HEK293 (cell line): Measurements from ENCODE around the gene DVL1.

Experiments used
- CTCF ChIA-PET: fragments of 350-600 bp; formaldehyde crosslinking; extraction: SDS; loops from one replicate; lab custom pipeline; 2021; ENCODE audit warnings: antibody characterized with exemption; lab: Yijun Ruan, JAX
- POLR2A ChIA-PET: fragments of 300-600 bp; formaldehyde crosslinking; extraction: SDS; loops from one replicate; lab custom pipeline; 2020; ENCODE audit warnings: antibody characterized with exemption, inconsistent platforms; lab: Yijun Ruan, JAX
- H3K27ac ChIP-seq: fragments of 200-500 bp; sonication (Bioruptor generic); 2 replicates; pipeline ENCODE4 v1.5.1; 2014; ENCODE audit warnings: low read depth, low read length, control low read depth, inconsistent platforms; ENCODE audit errors: extremely low read depth
- H3K36me3 ChIP-seq, 2 experiments: fragments of 200-500 bp in 1 of 2; sonication (Bioruptor generic) in 1 of 2; 1 replicate in 1 of 2; 2 replicates in 1 of 2; pipeline ENCODE4 v1.5.1; 2014 to 2017; ENCODE audit warnings: inconsistent platforms in 2 of 2, low read length in 2 of 2; ENCODE audit not compliant: control insufficient read depth in 2 of 2, insufficient read depth in 1 of 2
- H3K4me1 ChIP-seq: fragments of 200-500 bp; sonication (Bioruptor generic); 2 replicates; pipeline ENCODE4 v1.5.1; 2014; ENCODE audit warnings: mild to moderate bottlenecking, low read length, inconsistent platforms; ENCODE audit not compliant: control insufficient read depth, insufficient read depth
- H3K4me3 ChIP-seq: 2 replicates; pipeline ENCODE4 v1.5.1; 2011; ENCODE audit warnings: low read depth, mild to moderate bottlenecking, control low read depth, low read length, moderate library complexity
- H3K9me3 ChIP-seq: fragments of 200-500 bp; sonication (Bioruptor generic); 2 replicates; pipeline ENCODE4 v1.5.1; 2014; ENCODE audit warnings: low read depth, low read length, inconsistent platforms; ENCODE audit not compliant: control insufficient read depth, insufficient read depth
- BCL11B ChIP-seq: fragments of 450-650 bp; formaldehyde crosslinking; IDR thresholded peaks from 2 replicates; pipeline ENCODE4 v1.5.1; 2016; ENCODE audit warnings: low read depth, missing biosample characterization, missing genetic modification characterization
- EGR2 ChIP-seq: fragments of 450-650 bp; formaldehyde crosslinking; IDR thresholded peaks from 2 replicates; pipeline ENCODE4 v1.5.1; 2016; ENCODE audit warnings: low read depth, missing biosample characterization, missing genetic modification characterization
- HOXA7 ChIP-seq: sonication (generic); formaldehyde crosslinking; IDR thresholded peaks from 2 replicates; pipeline ENCODE4 v1.8.1; 2022; ENCODE audit warnings: missing genetic modification reagents, borderline replicate concordance
- KLF1 ChIP-seq: fragments of 450-650 bp; formaldehyde crosslinking; IDR thresholded peaks from 2 replicates; pipeline ENCODE4 v1.5.1; 2016; ENCODE audit warnings: missing biosample characterization, missing genetic modification characterization
- KLF8 ChIP-seq: fragments of 450-650 bp; formaldehyde crosslinking; IDR thresholded peaks from 2 replicates; pipeline ENCODE4 v1.5.1; 2016; ENCODE audit warnings: missing biosample characterization, missing genetic modification characterization
- SCRT1 ChIP-seq: fragments of 450-650 bp; formaldehyde crosslinking; IDR thresholded peaks from 2 replicates; pipeline ENCODE4 v1.5.1; 2016; ENCODE audit warnings: missing biosample characterization, missing genetic modification characterization, borderline replicate concordance
- SP2 ChIP-seq: fragments of 450-650 bp; formaldehyde crosslinking; IDR thresholded peaks from 2 replicates; pipeline ENCODE4 v1.5.1; 2016; ENCODE audit warnings: missing biosample characterization, missing genetic modification characterization
- SP3 ChIP-seq: fragments of 450-650 bp; formaldehyde crosslinking; IDR thresholded peaks from 2 replicates; pipeline ENCODE4 v1.5.1; 2016; ENCODE audit warnings: missing biosample characterization, missing genetic modification characterization
- ZBTB7A ChIP-seq: fragments of 450-650 bp; formaldehyde crosslinking; IDR thresholded peaks from 2 replicates; pipeline ENCODE4 v1.5.1; 2016; ENCODE audit warnings: low read depth, missing biosample characterization, missing genetic modification characterization
- ZNF10 ChIP-seq: fragments of 450-650 bp; formaldehyde crosslinking; IDR thresholded peaks from 2 replicates; pipeline ENCODE4 v1.5.1; 2017; ENCODE audit warnings: missing biosample characterization, missing genetic modification characterization
- ZNF112 ChIP-seq: fragments of 450-650 bp; formaldehyde crosslinking; IDR thresholded peaks from 2 replicates; pipeline ENCODE4 v1.5.0; 2017; ENCODE audit warnings: missing biosample characterization, missing genetic modification characterization
- ZNF175 ChIP-seq: fragments of 450-650 bp; formaldehyde crosslinking; IDR thresholded peaks from 2 replicates; pipeline ENCODE4 v1.5.1; 2016; ENCODE audit warnings: missing biosample characterization, missing genetic modification characterization
- ZNF561 ChIP-seq: fragments of 450-650 bp; IDR thresholded peaks from 2 replicates; pipeline ENCODE4 v1.5.1; 2018; ENCODE audit warnings: missing biosample characterization, missing genetic modification characterization, borderline replicate concordance
- ZNF664 ChIP-seq: fragments of 450-650 bp; formaldehyde crosslinking; IDR thresholded peaks from 2 replicates; pipeline ENCODE4 v1.5.1; 2016; ENCODE audit warnings: missing biosample characterization, missing genetic modification characterization
- ZNF670 ChIP-seq: fragments of 450-650 bp; formaldehyde crosslinking; IDR thresholded peaks from 2 replicates; pipeline ENCODE4 v1.5.1; 2016; ENCODE audit warnings: missing biosample characterization, missing genetic modification characterization, low read depth
- ZNF76 ChIP-seq: fragments of 450-650 bp; formaldehyde crosslinking; IDR thresholded peaks from 2 replicates; pipeline ENCODE4; 2016; ENCODE audit warnings: low read depth, missing biosample characterization, missing genetic modification characterization, borderline replicate concordance
- TF ChIP-seq, protein P1 (sequence below): fragments of 450-650 bp; formaldehyde crosslinking; IDR thresholded peaks from 2 replicates; pipeline ENCODE4 v1.5.1; 2016; ENCODE audit warnings: missing biosample characterization, missing genetic modification characterization, borderline replicate concordance
- TF ChIP-seq, protein P2 (sequence below): fragments of 450-650 bp; formaldehyde crosslinking; IDR thresholded peaks from 2 replicates; pipeline ENCODE4 v1.5.1; 2017; ENCODE audit warnings: missing biosample characterization, missing genetic modification characterization
- TF ChIP-seq, protein P3 (sequence below): fragments of 450-650 bp; formaldehyde crosslinking; IDR thresholded peaks from 2 replicates; pipeline ENCODE4 v1.5.1; 2016; ENCODE audit warnings: missing biosample characterization, missing genetic modification characterization, borderline replicate concordance

Gene DVL1

DNA sequence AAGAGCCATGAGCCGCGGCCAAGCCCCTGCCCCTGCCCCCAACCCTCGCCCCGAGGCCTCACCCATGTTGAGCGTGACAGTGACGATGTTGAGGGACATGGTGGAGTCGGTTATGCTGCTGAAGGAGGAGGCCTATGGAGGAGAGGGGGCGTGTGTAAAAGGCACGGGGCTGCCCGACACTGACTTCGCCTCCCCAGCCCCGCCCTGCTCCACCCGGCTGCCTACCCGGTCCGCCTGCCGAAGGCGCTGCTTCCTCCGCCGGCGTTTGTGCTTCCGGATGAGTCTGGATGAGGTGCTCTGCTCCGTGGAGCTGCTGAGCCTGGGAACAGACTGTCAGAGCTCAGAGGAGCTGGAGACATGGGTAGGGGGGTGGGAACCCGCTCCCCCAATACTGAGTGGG, 9.0 kb downstream of the DVL1 start:
- H3K9me3 ChIP-seq: no peaks in the 10 kb centered on the region
- TF ChIP-seq KLF8 (tag by site-specific recombination) (0 out of 2 replicates have a peak, but pooled peaks have one; percentile 34), KLF1 (tag by site-specific recombination) (peak; percentile 75), HOXA7 (CRISPR knock-in tag) (no peak), ZNF10 (tag by site-specific recombination) (no peak), SP2 (tag by site-specific recombination) (0 out of 2 replicates have a peak, but pooled peaks have one; percentile 12)
- H3K27ac ChIP-seq: no peak overlapping the region
- no peak overlapping the region for H3K4me3 ChIP-seq
- peaks cover 0 to 79% of the 10 kb centered on the region in 2 experiments; a peak in 2 of 3 replicates for H3K36me3 ChIP-seq
- H3K4me1 ChIP-seq: no peaks in the 10 kb centered on the region; the same call in 1 of the 2 replicates
- ChIA-PET POLR2A (no interaction called here), CTCF (no interaction called here)

DNA sequence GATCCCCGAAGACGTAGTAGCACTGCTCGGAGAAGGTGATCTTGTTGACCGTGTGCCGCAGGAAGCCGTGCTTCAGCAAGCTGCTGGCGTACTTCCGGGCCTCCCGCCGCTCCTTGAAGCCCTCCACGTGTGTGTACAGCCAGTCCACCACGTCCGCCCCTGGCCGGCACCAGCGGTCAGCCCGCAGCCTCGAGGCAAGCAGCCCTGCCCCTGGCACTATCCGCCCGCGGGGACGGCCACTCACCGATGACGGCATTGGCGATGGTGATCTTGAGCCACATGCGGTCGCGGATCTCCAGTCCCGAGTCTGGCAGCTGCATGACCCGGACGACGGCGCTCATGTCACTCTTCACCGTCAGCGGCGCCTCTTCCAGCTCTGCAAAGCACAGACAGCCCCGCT, 10.9 kb downstream of the DVL1 start:
- CTCF ChIA-PET: interaction anchor here (0.6 kb wide), 1 partner anchor 276 kb away, joined by 3 read pairs; no protein-coding TSS in a partner anchor
- Histone ChIP-seq H3K4me1 (no peaks in the 10 kb centered on the region), H3K36me3 (peaks cover 0 to 86% of the 10 kb centered on the region in 2 experiments; a peak in 2 of 3 replicates), H3K9me3 (no peaks in the 10 kb centered on the region), H3K27ac (no peak overlapping the region), H3K4me3 (no peak overlapping the region)
- no peak for TF ChIP-seq ZNF76
- TF ChIP-seq SCRT1 (tag by site-specific recombination): no peak
- TF ChIP-seq ZNF561 (tag by site-specific recombination): no peak
- 0 out of 2 replicates have a peak, but pooled peaks have one; percentile 30 for TF ChIP-seq BCL11B (tag by site-specific recombination)
- no peak for TF ChIP-seq SP3 (tag by site-specific recombination)
- no peak for TF ChIP-seq ZBTB7A (tag by site-specific recombination)
- no peak for TF ChIP-seq KLF1 (tag by site-specific recombination)
- TF ChIP-seq, protein P1, sequence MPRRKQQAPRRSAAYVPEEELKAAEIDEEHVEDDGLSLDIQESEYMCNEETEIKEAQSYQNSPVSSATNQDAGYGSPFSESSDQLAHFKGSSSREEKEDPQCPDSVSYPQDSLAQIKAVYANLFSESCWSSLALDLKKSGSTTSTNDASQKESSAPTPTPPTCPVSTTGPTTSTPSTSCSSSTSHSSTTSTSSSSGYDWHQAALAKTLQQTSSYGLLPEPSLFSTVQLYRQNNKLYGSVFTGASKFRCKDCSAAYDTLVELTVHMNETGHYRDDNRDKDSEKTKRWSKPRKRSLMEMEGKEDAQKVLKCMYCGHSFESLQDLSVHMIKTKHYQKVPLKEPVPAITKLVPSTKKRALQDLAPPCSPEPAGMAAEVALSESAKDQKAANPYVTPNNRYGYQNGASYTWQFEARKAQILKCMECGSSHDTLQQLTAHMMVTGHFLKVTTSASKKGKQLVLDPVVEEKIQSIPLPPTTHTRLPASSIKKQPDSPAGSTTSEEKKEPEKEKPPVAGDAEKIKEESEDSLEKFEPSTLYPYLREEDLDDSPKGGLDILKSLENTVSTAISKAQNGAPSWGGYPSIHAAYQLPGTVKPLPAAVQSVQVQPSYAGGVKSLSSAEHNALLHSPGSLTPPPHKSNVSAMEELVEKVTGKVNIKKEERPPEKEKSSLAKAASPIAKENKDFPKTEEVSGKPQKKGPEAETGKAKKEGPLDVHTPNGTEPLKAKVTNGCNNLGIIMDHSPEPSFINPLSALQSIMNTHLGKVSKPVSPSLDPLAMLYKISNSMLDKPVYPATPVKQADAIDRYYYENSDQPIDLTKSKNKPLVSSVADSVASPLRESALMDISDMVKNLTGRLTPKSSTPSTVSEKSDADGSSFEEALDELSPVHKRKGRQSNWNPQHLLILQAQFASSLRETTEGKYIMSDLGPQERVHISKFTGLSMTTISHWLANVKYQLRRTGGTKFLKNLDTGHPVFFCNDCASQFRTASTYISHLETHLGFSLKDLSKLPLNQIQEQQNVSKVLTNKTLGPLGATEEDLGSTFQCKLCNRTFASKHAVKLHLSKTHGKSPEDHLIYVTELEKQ: no peak
- POLR2A ChIA-PET: interaction anchor here (0.9 to 1.5 kb wide), 2 partner anchors 13 to 20 kb away, joined by 3 to 6 read pairs; no protein-coding TSS in a partner anchor

DNA sequence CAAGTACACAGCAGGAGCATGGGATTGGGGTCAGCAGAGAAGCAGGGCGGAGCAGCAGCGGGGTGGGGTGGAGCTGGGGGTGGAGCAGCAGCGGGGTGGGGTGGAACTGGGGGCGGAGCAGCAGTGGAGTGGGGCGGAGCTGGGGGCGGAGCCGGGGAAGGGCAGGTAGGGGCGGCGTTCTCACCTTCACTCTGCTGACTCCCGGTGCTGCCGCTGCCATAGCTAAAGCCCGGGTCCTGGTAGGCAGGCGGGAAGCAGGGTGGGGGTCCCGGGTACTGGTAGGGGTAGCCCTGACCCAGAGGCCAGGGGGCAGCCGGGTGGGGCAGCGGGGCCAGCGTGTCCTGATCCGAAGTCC, 11.4 kb downstream of the DVL1 start:
- CTCF ChIA-PET: interaction anchor here (0.6 kb wide), 1 partner anchor 277 kb away, joined by 3 read pairs; no protein-coding TSS in a partner anchor
- Histone ChIP-seq H3K4me1 (no peaks in the 10 kb centered on the region), H3K9me3 (no peaks in the 10 kb centered on the region), H3K27ac (no peak overlapping the region), H3K36me3 (peaks cover 0 to 85% of the 10 kb centered on the region in 2 experiments; a peak in 2 of 3 replicates), H3K4me3 (no peak overlapping the region)
- POLR2A ChIA-PET: interaction anchor here (0.9 to 1.5 kb wide), 2 partner anchors 12 to 19 kb away, joined by 3 to 6 read pairs; no protein-coding TSS in a partner anchor
- no peak for TF ChIP-seq EGR2 (tag by site-specific recombination)
- TF ChIP-seq ZNF175 (tag by site-specific recombination): no peak
- no peak for TF ChIP-seq ZNF670 (tag by site-specific recombination)
- 0 out of 2 replicates have a peak, but pooled peaks have one; percentile 29 for TF ChIP-seq SP3 (tag by site-specific recombination)
- TF ChIP-seq KLF1 (tag by site-specific recombination): peak; percentile 68; the same call in 1 of the 2 replicates
- TF ChIP-seq ZNF664 (tag by site-specific recombination): no peak
- no peak for TF ChIP-seq ZNF112
- TF ChIP-seq, protein P2, sequence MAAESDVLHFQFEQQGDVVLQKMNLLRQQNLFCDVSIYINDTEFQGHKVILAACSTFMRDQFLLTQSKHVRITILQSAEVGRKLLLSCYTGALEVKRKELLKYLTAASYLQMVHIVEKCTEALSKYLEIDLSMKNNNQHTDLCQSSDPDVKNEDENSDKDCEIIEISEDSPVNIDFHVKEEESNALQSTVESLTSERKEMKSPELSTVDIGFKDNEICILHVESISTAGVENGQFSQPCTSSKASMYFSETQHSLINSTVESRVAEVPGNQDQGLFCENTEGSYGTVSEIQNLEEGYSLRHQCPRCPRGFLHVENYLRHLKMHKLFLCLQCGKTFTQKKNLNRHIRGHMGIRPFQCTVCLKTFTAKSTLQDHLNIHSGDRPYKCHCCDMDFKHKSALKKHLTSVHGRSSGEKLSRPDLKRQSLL (tag by site-specific recombination): no peak
- TF ChIP-seq, protein P3, sequence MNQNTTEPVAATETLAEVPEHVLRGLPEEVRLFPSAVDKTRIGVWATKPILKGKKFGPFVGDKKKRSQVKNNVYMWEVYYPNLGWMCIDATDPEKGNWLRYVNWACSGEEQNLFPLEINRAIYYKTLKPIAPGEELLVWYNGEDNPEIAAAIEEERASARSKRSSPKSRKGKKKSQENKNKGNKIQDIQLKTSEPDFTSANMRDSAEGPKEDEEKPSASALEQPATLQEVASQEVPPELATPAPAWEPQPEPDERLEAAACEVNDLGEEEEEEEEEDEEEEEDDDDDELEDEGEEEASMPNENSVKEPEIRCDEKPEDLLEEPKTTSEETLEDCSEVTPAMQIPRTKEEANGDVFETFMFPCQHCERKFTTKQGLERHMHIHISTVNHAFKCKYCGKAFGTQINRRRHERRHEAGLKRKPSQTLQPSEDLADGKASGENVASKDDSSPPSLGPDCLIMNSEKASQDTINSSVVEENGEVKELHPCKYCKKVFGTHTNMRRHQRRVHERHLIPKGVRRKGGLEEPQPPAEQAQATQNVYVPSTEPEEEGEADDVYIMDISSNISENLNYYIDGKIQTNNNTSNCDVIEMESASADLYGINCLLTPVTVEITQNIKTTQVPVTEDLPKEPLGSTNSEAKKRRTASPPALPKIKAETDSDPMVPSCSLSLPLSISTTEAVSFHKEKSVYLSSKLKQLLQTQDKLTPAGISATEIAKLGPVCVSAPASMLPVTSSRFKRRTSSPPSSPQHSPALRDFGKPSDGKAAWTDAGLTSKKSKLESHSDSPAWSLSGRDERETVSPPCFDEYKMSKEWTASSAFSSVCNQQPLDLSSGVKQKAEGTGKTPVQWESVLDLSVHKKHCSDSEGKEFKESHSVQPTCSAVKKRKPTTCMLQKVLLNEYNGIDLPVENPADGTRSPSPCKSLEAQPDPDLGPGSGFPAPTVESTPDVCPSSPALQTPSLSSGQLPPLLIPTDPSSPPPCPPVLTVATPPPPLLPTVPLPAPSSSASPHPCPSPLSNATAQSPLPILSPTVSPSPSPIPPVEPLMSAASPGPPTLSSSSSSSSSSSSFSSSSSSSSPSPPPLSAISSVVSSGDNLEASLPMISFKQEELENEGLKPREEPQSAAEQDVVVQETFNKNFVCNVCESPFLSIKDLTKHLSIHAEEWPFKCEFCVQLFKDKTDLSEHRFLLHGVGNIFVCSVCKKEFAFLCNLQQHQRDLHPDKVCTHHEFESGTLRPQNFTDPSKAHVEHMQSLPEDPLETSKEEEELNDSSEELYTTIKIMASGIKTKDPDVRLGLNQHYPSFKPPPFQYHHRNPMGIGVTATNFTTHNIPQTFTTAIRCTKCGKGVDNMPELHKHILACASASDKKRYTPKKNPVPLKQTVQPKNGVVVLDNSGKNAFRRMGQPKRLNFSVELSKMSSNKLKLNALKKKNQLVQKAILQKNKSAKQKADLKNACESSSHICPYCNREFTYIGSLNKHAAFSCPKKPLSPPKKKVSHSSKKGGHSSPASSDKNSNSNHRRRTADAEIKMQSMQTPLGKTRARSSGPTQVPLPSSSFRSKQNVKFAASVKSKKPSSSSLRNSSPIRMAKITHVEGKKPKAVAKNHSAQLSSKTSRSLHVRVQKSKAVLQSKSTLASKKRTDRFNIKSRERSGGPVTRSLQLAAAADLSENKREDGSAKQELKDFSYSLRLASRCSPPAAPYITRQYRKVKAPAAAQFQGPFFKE (tag by site-specific recombination): no peak
